Right lobe of liver (tissue), 4 donors: Measurements from ENCODE around the gene MYL4.

Experiments
- POLR2A ChIP-seq: fragments of 450-650 bp; IDR thresholded peaks from one replicate; pipeline ENCODE4 v1.6.1; 2017; ENCODE audit warnings: antibody characterized with exemption, mild to moderate bottlenecking
- TF ChIP-seq, protein P1 (sequence below), 4 donors: fragments of 200-600 bp in 3 of 4; fragments of 450-650 bp in 1 of 4; IDR thresholded peaks; one replicate each; pipeline versions ENCODE4 v1.5.1 to v1.8.0; 2016 to 2022; ENCODE audit warnings: antibody characterized with exemption in 4 of 4, mild to moderate bottlenecking in 2 of 4
- donor health status: DM: no; HTN: no; CAD: no.
- donor health status: DM: no; HTN: no; CAD: no.
- donor health status: DM: no; HTN: yes; CAD: no.

DNA sequence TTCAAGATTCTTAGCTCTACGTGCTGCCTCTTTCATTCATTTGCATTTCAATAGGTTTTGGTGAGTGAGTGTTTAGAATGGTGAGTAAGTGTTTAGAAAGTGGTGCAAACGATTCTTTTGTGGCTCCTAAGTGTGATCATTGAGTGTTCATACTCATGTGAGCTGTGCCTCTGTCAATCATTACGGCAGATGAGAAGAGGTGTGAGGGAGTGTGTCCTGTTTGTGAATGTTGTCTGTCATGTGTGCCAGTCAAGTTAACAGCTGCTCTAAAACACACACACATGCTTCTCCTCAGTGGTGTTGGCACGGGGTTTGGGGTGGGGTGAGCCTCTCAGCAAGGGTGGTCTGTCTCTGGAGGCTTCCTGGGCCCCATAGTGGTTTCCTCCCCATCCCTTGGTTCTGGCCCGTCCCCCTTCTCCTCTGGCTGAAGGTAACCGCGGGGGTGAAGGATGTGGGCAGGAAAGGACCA lies 11.4 kb downstream of the MYL4 start:
- TF ChIP-seq, protein P1, sequence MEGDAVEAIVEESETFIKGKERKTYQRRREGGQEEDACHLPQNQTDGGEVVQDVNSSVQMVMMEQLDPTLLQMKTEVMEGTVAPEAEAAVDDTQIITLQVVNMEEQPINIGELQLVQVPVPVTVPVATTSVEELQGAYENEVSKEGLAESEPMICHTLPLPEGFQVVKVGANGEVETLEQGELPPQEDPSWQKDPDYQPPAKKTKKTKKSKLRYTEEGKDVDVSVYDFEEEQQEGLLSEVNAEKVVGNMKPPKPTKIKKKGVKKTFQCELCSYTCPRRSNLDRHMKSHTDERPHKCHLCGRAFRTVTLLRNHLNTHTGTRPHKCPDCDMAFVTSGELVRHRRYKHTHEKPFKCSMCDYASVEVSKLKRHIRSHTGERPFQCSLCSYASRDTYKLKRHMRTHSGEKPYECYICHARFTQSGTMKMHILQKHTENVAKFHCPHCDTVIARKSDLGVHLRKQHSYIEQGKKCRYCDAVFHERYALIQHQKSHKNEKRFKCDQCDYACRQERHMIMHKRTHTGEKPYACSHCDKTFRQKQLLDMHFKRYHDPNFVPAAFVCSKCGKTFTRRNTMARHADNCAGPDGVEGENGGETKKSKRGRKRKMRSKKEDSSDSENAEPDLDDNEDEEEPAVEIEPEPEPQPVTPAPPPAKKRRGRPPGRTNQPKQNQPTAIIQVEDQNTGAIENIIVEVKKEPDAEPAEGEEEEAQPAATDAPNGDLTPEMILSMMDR (IDR thresholded peaks at IDR 0.05) = no peak
- no peak for TF ChIP-seq POLR2A
